Neuronal stem cell (in vitro differentiated cells): ENCODE measurements around the gene RYR2.

Experiments
- DNase-seq: peaks from one replicate; pipeline ENCODE4 v3.0.0-alpha.2; 2013; ENCODE audit warnings: low spot score
- H2AFZ ChIP-seq: one replicate; pipeline ENCODE4 v1.6.1; 2013; ENCODE audit warnings: mild to moderate bottlenecking, low read length, inconsistent platforms
- H2AK5ac ChIP-seq: 2 replicates; pipeline ENCODE4 v1.6.1; 2013; ENCODE audit warnings: low read depth, mild to moderate bottlenecking, inconsistent platforms, low read length, moderate library complexity, mixed read lengths
- H2BK120ac ChIP-seq: 2 replicates; pipeline ENCODE4 v1.6.1; 2013; ENCODE audit warnings: low read depth, mild to moderate bottlenecking, inconsistent platforms, low read length, moderate library complexity, mixed read lengths
- H2BK12ac ChIP-seq: one replicate; pipeline ENCODE4 v1.6.1; 2013; ENCODE audit warnings: low read length, inconsistent platforms
- H2BK15ac ChIP-seq: 2 replicates; pipeline ENCODE4 v1.6.1; 2013; ENCODE audit warnings: mild to moderate bottlenecking, low read length, inconsistent platforms, mixed read lengths
- H2BK5ac ChIP-seq: one replicate; pipeline ENCODE4 v1.6.1; 2013; ENCODE audit warnings: inconsistent platforms, mild to moderate bottlenecking, low read length, moderate library complexity
- H3K14ac ChIP-seq: one replicate; pipeline ENCODE4 v1.6.1; 2013; ENCODE audit warnings: low read length, inconsistent platforms
- H3K18ac ChIP-seq: 2 replicates; pipeline ENCODE4 v1.6.1; 2013; ENCODE audit warnings: low read length, inconsistent platforms
- H3K23ac ChIP-seq: 2 replicates; pipeline ENCODE4 v1.6.1; 2013; ENCODE audit warnings: low read depth, mild to moderate bottlenecking, mixed read lengths, low read length, inconsistent platforms; ENCODE audit not compliant: poor library complexity
- H3K27ac ChIP-seq: replicated peaks from 3 replicates; pipeline ENCODE4 v1.5.1; 2013; ENCODE audit warnings: low read length, inconsistent platforms
- H3K27me3 ChIP-seq, 3 experiments: 2 replicates each; pipeline ENCODE4 v1.6.1; 2013; ENCODE audit warnings: low read length in 3 of 3, mild to moderate bottlenecking in 2 of 3, inconsistent platforms in 1 of 3, low read depth in 1 of 3, mixed read lengths in 1 of 3, moderate library complexity in 1 of 3; ENCODE audit not compliant: control insufficient read depth in 3 of 3, insufficient read depth in 3 of 3
- H3K36me3 ChIP-seq, 2 donors: replicated peaks in 1 of 2; 2 replicates each; pipeline ENCODE4 v1.6.1; 2013; ENCODE audit warnings: low read length in 2 of 2; ENCODE audit not compliant: control insufficient read depth in 2 of 2, insufficient read depth in 2 of 2
- H3K4ac ChIP-seq: 2 replicates; pipeline ENCODE4 v1.6.1; 2013; ENCODE audit warnings: inconsistent platforms, mild to moderate bottlenecking, low read length, moderate library complexity
- H3K4me1 ChIP-seq, 2 donors: 1 replicate in 1 of 2; 2 replicates in 1 of 2; pipeline ENCODE4 v1.6.1; 2013; ENCODE audit warnings: low read length in 2 of 2, low read depth in 1 of 2; ENCODE audit not compliant: control insufficient read depth in 2 of 2, insufficient read depth in 1 of 2
- H3K4me2 ChIP-seq: one replicate; pipeline ENCODE4 v1.6.1; 2013; ENCODE audit warnings: mild to moderate bottlenecking, low read length, inconsistent platforms; ENCODE audit not compliant: insufficient read depth, poor library complexity, severe bottlenecking
- H3K4me3 ChIP-seq, 2 donors: 2 replicates each; pipeline ENCODE4 v1.5.1; 2013; ENCODE audit warnings: low read length in 2 of 2, mild to moderate bottlenecking in 2 of 2, inconsistent platforms in 1 of 2, moderate library complexity in 1 of 2
- H3K79me1 ChIP-seq: one replicate; pipeline ENCODE4 v1.6.1; 2013; ENCODE audit warnings: low read depth, mild to moderate bottlenecking, inconsistent platforms, low read length, moderate library complexity
- H3K9ac ChIP-seq: one replicate; pipeline ENCODE4 v1.6.1; 2013; ENCODE audit warnings: mild to moderate bottlenecking, low read depth, low read length, inconsistent platforms; ENCODE audit not compliant: poor library complexity
- H3K9me3 ChIP-seq, 2 donors: replicated peaks in 1 of 2; 2 replicates each; pipeline versions ENCODE3 to v1.6.1; 2013; ENCODE audit warnings: low read length in 2 of 2, mild to moderate bottlenecking in 2 of 2, inconsistent platforms in 1 of 2, low read depth in 1 of 2, mixed read lengths in 1 of 2, moderate library complexity in 1 of 2; ENCODE audit not compliant: control insufficient read depth in 2 of 2, insufficient read depth in 1 of 2
- H4K8ac ChIP-seq: one replicate; pipeline ENCODE4 v1.6.1; 2013; ENCODE audit warnings: low read depth, mild to moderate bottlenecking, inconsistent platforms, low read length, moderate library complexity
- H4K91ac ChIP-seq: one replicate; pipeline ENCODE4 v1.6.1; 2013; ENCODE audit warnings: low read length, low read depth, mild to moderate bottlenecking, inconsistent platforms; ENCODE audit not compliant: poor library complexity
- WGBS, 2 donors: extraction: QIAGEN DNeasy Blood & Tissue Kit; methylation state at CpG; one replicate each; pipeline ENCODE4 v1.1.7; 2013; ENCODE audit warnings: missing lambda C conversion rate in 2 of 2, mixed read lengths in 1 of 2; ENCODE audit not compliant: insufficient read length in 2 of 2, insufficient replicate concordance in 1 of 2; ENCODE audit errors: extremely low coverage in 2 of 2; 5-methylcytosine and 5-hydroxymethylcytosine counted together

Gene RYR2

GRCh38 chr1:237763137-237763536 lies 721.2 kb downstream of the RYR2 start:
- Histone ChIP-seq H3K9me3 (no peaks in the 10 kb centered on the region), H3K14ac (no peak overlapping the region), H3K4me2 (no peak overlapping the region), H3K4ac (no peak overlapping the region), H4K91ac (no peak overlapping the region), H3K9ac (no peak overlapping the region), H3K79me1 (no peaks in the 10 kb centered on the region), H2BK12ac (no peak overlapping the region), H2AFZ (peak overlapping the region; percentile 46), H3K27ac (no peak overlapping the region), H3K27me3 (no peaks in the 10 kb centered on the region), H3K36me3 (no peaks in the 10 kb centered on the region), H2BK120ac (no peak overlapping the region), H4K8ac (no peak overlapping the region), H3K18ac (no peak overlapping the region), H2BK5ac (no peak overlapping the region), H2BK15ac (no peak overlapping the region), H3K23ac (no peak overlapping the region), H3K4me1 (peaks cover 0 to 5% of the 10 kb centered on the region in 2 donors), H3K4me3 (no peak overlapping the region), H2AK5ac (no peak overlapping the region)
- no peak for DNase-seq
- no CpG with 5 or more reads among the region's 7 CpGs for WGBS, 2 donors

- no peaks in the 10 kb centered on the region for H3K36me3 ChIP-seq
- no peak overlapping the region for H2AFZ ChIP-seq
- no peak overlapping the region for H3K14ac ChIP-seq
- no peak overlapping the region for H3K23ac ChIP-seq
- no peak overlapping the region for H2BK12ac ChIP-seq
- H3K4me2 ChIP-seq: no peak overlapping the region
- no peak overlapping the region for H2BK5ac ChIP-seq
- no peak overlapping the region for H3K4ac ChIP-seq
- no peak overlapping the region for H2BK120ac ChIP-seq
- H3K4me3 ChIP-seq: no peak overlapping the region
- H2BK15ac ChIP-seq: no peak overlapping the region
- H3K9me3 ChIP-seq: no peaks in the 10 kb centered on the region
- H3K9ac ChIP-seq: no peak overlapping the region
- no peak overlapping the region for H3K27ac ChIP-seq
- DNase-seq: no peak
- no peaks in the 10 kb centered on the region for H3K79me1 ChIP-seq
- H3K27me3 ChIP-seq: no peaks in the 10 kb centered on the region
- no peak overlapping the region for H2AK5ac ChIP-seq
- WGBS, 2 donors: no CpG with 5 or more reads among the region's 2 CpGs
- peaks cover 0 to 5% of the 10 kb centered on the region in 2 donors for H3K4me1 ChIP-seq
- no peak overlapping the region for H3K18ac ChIP-seq
- H4K91ac ChIP-seq: no peak overlapping the region
- no peak overlapping the region for H4K8ac ChIP-seq
Observed at GRCh38 chr1:237763751-237764150, 721.8 kb downstream of the RYR2 start.

- Histone ChIP-seq H3K9me3 (no peaks in the 10 kb centered on the region), H2AK5ac (no peak overlapping the region)
- WGBS, 2 donors: no CpG with 5 or more reads among the region's 2 CpGs
Observed at GRCh38 chr1:237769916-237770315, 727.9 kb downstream of the RYR2 start.

DNA sequence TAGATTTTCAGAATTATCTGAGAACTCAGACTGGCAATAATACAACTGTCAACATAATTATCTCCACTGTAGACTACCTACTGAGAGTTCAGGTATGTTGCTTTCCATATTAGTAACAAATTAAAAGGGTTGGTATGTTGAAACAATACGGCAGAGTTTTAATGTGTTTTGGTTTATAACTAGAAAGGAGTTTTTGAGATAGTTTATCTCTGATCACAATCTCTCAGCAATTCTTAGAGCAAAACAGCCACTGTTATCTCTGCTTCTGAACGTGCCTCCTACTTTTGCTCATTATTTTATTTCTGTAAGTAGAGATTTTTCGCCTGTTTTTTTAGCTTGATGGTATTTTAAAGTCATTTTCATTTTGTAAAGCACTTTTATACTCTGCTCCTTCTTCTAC lies 730.0 kb downstream of the RYR2 start:
- no peak for DNase-seq
- Histone ChIP-seq H3K27ac (no peak overlapping the region), H3K27me3 (no peaks in the 10 kb centered on the region), H3K4me2 (no peak overlapping the region), H3K36me3 (no peaks in the 10 kb centered on the region), H3K18ac (no peak overlapping the region), H2BK12ac (no peak overlapping the region), H2BK120ac (no peak overlapping the region), H2AFZ (no peak overlapping the region), H3K4me1 (no peaks in the 10 kb centered on the region), H4K8ac (no peak overlapping the region), H2BK15ac (no peak overlapping the region), H3K23ac (no peak overlapping the region), H2AK5ac (no peak overlapping the region), H3K79me1 (no peaks in the 10 kb centered on the region), H3K4ac (no peak overlapping the region), H3K4me3 (no peak overlapping the region), H3K14ac (no peak overlapping the region), H4K91ac (no peak overlapping the region), H3K9me3 (no peaks in the 10 kb centered on the region), H3K9ac (no peak overlapping the region), H2BK5ac (no peak overlapping the region)
- WGBS, 2 donors: no CpG with 5 or more reads among the region's 3 CpGs

More at GRCh38 chr1:237769916-237770315, 727.9 kb downstream of the RYR2 start:
- H3K4me1 ChIP-seq: peaks cover 0 to 2% of the 10 kb centered on the region in 2 donors
- no peak overlapping the region for H3K14ac ChIP-seq
- H3K4me2 ChIP-seq: no peak overlapping the region
- no peak overlapping the region for H3K9ac ChIP-seq
- no peaks in the 10 kb centered on the region for H3K27me3 ChIP-seq
- no peak overlapping the region for H3K4me3 ChIP-seq
- no peak for DNase-seq
- no peak overlapping the region for H3K27ac ChIP-seq
- H3K4ac ChIP-seq: no peak overlapping the region
- no peak overlapping the region for H2BK12ac ChIP-seq
- no peak overlapping the region for H3K23ac ChIP-seq
- H3K36me3 ChIP-seq: no peaks in the 10 kb centered on the region
- H2AFZ ChIP-seq: no peak overlapping the region
- no peak overlapping the region for H2BK5ac ChIP-seq
- no peak overlapping the region for H4K91ac ChIP-seq
- H3K79me1 ChIP-seq: no peaks in the 10 kb centered on the region
- no peak overlapping the region for H3K18ac ChIP-seq
- H4K8ac ChIP-seq: no peak overlapping the region
- no peak overlapping the region for H2BK120ac ChIP-seq
- no peak overlapping the region for H2BK15ac ChIP-seq
